Activated CD8-positive, alpha-beta memory T cell treated with anti-CD3 and anti-CD28 coated beads for 48 hours (primary cell): ENCODE results near the gene DNAI2.
A peak's percentile ranks its signal among the peaks of the same experiment; 100 is the strongest.

Source experiments
- DNase-seq, 3 experiments: peaks; one replicate each; pipeline ENCODE4 v3.0.0-alpha.2; 2020; ENCODE audit warnings: low read depth in 2 of 3, low spot score in 2 of 3

Gene DNAI2

DNA sequence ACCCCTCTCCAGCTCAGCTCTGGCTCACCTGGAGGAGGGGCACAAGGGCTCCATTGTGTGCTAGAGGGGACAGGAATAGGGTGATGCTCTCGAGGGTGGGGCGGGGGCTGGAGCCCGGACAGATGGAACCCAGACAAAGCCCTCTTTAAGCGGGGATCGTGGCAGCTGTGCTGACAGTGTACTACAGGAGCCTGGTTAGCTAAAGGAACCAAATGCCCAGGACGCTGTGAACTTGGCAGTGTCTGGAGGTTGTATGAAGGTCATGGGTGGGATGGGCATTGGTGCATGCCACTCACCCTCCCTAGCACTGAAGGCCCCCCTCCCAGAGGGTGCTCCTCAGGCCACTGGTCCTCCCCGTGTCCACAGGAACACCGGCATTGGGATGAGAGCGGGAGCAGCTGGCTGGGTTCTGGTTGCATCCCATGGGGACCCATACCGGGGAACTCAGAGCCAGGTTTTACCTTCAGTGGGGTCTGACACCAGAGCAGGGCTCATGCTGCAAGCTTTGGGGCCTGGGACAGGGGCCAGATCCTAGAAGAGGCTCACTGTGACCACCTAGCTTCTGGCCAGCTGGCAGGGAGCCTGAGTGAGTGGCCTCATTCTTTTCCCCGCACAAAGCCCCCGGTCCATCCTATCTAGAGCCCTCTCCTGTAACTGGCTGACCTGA is 63.9 kb downstream of the DNAI2 start:
- no peak for DNase-seq

DNA sequence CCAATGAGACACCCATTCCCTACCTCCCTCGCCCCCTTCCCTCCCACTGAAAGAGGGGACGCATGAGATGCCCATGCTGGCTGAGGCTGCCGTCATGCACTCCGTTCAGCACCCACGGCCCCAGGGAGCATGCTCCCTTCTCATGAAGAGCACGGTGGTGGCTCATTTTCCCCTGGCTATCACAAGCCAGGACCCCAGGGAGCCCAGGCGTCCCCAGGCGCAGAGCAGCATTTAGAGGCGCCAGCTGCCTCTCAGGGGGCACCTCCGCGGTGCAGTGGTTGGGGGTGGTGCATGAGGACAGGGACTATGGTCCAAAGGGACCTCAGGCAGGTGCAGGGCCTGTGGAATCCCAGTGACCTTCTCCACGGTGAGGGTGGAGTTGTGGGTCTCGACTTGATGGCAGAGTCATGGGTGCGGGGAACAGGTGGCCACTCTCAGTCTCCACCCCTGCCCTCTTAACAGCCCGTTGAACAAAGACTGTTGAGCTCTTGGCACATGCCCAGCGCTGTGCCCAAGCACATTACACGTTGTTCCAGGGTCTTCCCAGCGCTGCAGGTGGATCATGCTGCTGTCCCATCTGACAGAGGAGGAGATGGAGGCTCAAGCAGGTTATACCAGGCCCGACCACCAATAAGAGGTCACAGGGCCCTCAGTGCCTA is 65.6 kb downstream of the DNAI2 start:
- no peak for DNase-seq

DNA sequence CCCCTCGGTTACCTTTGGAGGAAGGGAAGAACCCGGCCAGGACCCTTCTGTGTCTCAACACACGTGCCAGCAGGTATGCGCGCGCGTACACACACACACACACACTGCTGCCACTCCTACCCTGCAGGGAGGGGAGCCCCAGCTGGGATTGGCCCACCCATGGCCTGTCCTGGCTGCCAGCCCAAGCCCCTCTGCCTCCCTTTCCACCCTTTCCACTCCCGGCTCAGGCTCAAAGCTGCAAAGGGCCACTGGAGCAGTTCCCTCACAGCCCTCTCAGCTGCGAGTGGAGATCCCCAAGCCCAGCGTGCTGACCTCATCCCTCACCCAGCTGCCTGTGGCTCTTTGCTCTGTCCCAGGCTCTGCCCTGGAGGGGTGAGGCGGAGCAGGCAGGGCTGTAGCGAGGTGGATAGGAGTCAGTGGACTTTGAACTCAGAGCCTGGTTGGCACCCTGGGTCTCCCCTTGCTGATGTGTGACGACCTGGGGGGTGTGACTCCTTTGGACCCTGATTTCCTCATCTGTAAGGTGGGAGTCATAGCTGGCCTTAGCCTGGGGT is 66.5 kb downstream of the DNAI2 start:
- DNase-seq, result no peak

DNA sequence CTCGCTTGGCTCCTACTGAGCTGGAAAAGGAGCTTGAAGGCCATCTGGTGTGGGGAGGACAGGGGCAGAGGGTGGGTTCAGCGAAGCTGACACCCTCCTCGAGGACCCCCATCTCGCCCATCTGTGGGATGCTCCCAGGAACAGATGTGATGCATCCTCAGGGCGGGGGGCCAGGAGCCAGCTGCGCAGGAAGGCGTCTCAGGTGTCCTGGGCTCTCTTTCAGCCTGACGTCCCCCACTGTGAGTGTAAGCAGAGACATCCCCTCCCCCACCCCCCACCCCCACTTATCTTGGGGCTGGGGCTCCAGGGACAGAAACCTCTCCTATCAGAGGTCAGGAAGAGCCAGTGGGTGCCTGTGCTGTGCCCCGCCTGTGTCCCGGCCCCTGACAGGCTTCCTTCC is 68.2 kb downstream of the DNAI2 start:
- DNase-seq, result no peak

DNA sequence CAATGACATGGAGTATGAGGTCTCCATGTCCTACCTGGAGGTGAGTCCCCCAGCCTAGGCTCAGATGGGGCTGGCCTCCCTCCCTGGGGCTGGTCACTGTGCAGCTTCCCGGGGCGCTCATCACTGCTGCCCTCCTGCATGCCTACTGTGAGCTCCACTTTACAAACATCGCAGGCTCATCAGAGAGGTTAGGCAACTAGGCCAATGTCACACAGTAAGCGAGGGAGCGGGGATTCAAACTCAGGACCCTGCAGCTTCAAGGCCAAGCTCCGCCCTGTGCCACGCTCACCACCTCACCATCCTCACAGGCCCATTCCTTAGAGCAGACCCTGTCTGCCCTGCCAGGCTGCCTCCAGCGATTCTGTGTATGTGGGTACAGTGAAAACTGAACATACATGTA is 69.1 kb downstream of the DNAI2 start:
- DNase-seq, result no peak

DNA sequence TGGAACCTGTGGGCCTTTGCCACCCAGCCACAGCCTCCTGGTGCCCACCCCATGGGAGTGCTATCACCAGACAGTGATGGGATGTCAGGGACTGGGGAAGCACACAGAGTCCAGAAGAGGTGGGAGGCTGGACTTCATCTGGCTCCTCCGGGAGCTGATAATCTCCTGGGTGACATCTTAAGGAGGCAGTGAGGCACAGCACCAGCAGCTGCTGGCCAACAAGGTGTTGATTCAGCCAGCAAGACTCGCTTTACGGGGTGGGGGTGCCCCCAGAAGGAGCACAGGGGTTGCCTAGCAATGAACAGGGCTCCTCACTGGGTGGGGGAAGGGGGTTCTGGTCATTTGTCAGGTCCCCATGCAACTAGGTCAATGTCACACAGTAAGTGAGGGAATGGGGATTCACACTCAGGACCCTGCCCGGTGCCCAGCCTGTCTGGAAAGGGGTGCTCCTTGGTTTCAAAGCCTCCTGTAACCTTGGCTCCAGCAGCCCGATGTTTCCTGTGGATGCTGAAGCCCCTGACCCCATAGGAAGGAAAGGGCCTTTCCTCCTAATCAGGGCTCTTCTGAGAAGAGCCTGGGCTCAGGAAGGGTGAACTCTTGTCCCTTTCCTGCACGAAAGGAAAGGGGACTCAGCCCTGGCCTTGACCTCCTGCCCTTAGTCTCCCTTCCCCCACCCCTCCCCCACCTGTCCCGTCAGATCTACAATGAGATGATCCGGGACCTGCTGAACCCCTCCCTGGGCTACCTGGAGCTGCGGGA is 69.7 kb downstream of the DNAI2 start:
- no peak for DNase-seq

DNA sequence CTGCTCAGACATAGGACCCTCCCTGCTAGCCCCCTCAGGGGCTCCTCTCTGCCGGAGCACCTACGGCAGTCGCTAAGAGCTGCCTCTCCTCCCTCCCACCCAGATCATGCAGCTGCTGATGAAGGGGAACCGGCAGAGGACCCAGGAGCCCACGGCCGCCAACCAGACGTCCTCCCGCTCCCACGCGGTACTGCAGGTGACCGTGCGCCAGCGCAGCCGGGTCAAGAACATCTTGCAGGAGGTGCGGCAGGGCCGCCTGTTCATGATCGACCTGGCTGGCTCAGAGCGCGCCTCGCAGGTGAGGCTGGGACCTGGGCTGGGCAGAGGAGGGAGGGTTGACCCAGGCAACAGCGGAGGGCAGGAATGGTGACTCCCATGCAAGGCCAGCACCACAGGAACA is 70.6 kb downstream of the DNAI2 start:
- no peak for DNase-seq

DNA sequence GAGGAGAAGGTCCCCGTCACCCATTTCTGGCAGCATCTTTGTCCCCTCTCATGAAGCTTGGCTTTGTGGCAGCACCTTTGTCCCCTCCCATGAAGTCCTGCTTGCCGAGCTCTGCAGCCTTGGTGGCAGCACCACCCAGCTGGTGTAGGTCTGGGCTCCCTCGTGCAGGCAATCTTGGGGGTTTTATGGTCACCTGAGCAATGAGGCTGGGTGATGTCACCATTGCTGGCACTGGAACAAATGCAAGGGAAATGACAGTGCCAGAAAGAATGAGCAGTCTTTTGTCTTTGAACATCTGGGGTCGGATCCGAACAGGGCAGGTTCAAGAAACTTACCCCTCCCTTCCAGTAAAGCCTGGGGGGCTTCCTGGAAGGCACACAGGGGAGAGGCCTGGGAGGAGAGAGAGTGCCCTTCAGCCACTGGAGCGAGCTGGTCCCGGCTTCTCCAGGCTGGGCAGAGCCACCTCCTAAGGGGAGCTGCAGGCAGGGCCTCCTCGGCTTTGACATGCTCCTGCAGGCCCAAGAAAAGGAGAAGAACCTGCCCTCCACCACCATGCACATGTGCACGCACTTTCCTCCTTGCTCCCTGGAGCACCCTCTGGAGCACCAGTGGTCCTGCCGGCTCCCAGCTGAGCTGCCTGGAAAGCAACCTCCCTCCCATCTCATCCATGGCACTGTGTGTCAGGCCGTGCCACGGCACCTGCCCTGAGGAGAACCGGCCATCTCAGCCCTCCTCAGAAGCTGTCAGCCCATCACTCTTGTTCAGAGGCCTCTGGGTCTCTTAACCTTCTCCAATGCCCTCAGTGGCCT is 71.6 kb downstream of the DNAI2 start:
- no peak for DNase-seq

DNA sequence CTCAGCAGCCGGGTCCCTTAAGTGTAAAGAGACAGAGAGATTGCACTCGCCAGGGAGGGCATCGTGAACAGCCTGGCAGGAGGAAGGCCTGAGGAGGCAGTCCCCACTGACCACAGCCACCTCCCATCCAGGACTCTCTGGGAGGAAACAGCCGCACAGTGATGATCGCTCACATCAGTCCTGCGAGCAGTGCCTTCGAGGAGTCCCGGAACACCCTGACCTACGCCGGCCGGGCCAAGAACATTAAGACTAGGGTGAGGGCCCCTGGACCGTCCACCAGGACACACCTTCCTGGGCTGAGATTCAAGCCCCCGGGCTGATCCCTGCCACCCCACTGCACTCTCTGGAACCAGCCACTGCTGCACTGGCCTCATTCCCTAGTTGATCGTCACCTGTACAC is 73.6 kb downstream of the DNAI2 start:
- DNase-seq, result no peak

DNA sequence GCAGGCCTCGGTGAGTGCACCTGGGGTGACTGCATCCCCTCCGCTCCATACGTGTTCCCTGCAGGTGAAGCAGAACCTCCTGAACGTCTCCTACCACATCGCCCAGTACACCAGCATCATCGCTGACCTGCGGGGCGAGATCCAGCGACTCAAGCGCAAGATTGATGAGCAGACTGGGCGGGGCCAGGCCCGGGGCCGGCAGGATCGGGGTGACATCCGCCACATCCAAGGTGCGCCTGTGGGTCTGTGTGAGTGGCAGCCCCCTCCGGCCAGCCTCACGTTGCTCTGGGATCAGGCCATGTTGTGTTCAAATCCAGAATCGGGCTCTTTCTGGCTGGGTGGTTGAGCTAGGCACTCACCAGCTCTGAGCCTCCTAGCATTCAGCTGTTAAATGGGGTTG is 75.1 kb downstream of the DNAI2 start:
- no peak for DNase-seq

DNA sequence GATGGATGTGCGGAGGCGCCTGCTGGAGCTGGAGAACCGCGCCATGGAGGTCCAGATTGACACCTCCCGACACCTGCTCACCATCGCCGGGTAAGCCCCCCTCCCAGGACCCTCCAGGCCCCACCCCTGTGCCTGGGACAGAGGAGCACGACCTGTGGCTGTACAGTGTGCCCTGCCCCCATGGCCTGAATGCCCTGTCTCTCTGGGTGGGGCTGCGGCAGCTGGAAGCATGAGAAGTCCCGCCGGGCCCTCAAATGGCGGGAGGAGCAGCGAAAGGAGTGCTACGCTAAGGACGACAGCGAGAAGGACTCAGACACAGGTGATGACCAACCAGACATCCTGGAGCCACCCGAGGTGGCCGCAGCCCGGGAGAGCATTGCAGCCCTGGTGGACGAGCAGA is 76.5 kb downstream of the DNAI2 start:
- DNase-seq, result no peak

DNA sequence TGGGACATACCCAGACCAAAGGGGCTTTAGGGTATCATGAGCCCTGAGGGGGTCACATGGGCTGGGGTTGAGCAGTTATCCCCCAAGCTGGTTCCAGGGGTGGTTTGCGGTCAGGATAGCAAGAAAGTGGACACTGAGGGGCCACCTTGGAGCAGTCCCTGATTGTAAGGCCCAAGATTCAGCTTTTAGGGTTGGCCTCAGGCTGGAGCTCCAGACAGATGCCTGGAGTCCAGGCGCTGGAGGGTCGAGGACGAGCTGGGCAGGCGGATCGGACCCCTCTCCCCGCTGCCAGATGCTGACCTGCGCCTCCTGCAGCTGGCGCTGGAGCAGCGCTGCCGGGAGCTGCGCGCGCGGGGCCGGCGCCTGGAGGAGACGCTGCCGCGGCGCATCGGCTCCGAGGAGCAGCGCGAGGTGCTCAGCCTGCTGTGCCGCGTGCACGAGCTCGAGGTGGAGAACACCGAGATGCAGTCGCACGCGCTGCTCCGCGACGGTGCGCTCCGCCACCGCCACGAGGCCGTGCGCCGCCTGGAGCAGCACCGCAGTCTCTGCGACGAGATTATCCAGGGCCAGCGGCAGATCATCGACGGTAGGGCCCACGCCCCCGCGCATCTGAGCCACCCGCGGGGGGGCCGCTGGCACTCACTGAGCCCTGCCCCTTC is 77.6 kb downstream of the DNAI2 start:
- DNase-seq, result no peak

DNA sequence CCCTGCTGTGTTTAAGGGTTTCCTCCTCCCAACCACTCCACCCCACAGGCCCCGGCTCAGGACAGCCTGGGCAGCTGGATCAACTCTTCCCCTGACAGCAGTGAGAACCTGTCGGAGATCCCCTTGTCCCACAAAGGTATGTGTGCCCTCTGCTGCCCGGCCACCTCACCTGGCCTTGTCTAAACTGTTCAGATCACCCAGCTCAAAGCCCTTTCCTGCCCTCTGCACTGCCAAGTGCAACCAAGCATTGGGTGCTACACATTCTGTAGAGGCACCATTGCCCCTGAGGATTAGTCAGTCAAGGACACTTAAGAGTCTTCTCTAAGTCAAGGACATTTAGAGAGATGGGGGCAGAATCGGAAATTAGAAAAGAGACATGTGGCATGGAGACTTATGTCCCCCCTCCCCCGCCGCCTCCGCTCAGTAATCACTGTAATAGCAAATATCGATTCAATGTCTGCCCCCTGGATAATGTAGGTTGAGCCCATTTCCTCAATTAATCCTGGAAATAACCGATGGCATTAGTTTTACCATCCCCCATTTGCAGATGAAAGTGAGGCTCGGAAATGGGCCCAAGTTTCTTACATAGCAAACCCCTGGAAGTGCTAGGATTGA is 79.5 kb downstream of the DNAI2 start:
- no peak for DNase-seq

DNA sequence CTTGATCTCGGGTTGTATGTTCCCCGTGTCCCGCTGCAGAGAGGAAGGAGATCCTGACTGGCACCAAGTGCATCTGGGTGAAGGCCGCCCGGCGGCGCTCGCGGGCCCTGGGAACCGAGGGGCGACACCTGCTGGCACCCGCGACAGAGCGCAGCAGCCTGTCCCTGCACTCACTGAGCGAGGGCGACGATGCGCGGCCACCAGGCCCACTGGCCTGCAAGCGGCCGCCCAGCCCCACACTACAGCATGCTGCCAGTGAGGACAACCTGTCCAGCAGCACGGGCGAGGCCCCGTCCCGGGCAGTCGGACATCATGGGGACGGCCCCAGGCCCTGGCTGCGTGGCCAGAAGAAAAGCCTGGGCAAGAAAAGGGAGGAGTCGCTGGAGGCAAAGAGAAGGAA is 80.1 kb downstream of the DNAI2 start:
- peak; percentile 33 to 55 (median 40) for DNase-seq

DNA sequence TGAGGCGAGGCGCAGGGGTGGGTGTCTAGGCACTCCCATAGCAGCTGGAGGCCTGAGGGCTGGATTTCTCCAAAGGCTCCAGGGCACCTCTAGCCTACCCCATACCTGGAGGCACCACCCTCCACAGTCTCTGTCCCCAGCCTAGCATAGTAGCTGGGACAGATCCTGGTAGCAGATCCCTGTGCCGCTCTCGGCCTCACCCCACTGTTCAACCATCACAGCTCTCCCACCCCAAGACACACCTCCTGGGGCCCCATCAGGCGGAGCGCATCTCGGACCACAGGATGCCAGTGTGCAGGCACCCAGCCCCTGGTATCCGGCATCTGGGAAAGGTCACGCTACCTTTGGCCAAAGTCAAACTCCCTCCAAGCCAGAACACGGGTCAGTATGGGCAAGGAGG is 80.5 kb downstream of the DNAI2 start:
- no peak for DNase-seq

DNA sequence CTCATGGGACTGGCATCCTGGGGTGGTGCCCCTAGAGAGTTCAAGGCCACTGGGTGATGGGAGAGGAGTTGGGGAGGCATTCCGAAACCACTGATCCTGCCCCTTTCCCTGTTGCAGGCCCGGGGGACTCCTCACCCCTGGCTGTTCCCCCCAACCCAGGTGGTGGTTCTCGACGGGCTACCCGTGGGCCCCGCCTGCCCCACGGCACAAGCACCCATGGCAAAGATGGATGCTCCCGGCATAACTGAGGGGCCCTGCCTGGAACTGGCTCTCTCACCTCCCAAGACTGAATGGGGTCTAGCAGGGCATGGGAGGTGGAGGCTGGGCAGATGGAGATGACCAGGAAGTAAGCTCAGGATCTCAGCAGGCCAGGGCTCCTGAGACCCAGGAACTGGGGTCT is 81.0 kb downstream of the DNAI2 start:
- DNase-seq, result no peak

DNA sequence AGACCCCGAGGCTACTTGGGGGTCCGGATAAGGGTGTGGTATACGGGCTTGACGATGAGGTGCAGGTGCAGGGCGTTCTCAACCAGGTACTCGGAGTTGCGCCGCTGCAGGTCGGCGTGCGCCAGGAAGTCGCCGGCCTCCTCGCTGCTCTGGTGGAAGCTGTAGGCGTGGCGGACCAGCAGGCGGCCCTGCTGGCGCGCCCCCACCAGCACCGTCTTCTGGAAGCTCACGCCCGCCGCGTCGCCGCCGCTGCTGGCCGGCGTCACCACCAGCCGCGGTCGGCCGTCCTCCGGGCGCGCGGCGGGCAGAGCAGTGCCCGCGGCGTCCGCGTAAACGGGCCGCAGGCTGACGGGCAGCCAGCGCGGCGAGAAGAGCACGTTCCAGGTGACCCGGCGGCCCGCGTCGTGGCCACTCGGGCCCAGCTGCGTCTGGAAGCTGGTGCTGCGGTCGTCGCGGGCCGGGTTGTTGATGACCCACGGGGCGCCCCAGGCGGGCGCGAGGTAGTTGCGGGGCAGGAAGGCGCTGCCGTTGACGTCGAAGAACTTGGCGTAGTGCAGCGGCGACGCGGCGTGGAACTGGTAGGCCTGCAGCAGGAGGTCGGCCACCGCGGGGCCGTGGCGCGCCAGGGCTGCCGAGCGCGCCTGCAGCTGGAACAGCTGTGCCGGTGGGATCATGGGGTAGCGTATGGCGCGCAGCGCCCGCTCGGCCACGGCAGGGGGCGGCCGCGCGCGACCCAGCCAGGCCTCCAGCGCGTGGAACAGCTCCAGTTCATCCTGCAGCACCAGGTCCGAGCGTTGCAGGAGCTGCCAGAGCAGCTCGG is 82.8 kb downstream of the DNAI2 start:
- no peak for DNase-seq

DNA sequence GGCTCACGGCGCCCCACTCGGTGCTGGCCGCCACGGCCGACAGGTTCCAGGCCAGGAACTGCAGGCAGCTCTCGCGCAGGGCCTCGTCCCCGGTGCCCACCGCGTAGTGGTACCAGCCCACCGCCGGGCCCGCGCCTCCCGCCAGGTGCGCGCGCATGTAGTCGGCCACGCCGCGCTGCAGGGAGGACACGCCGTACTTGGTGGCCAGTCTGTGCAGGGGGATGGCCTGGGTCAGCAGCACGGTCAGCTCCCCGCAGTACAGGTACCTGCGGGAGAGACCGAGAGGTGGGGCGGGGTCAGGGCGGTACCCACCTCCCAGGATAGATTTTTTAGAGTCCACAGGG is 83.4 kb downstream of the DNAI2 start:
- DNase-seq, result no peak

DNA sequence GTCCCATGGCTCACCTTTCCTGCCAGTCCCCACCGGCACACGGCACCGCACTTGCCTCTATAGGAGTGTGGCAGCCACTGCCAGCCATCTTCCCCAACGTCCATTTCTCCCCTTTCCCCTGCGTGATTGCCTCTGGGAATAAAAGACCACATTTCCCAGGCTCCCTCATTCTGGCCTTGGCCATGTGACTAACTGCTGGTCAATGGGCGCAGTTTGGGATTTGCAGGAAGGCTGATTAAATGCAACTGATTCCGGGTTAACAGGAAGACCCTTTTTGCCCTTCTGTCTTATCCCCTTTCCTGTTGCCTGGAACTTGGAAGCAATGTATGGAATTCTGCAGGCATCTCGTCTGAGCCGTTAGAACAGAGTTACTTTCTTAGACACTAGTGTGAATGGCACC is 84.7 kb downstream of the DNAI2 start:
- DNase-seq, result no peak

DNA sequence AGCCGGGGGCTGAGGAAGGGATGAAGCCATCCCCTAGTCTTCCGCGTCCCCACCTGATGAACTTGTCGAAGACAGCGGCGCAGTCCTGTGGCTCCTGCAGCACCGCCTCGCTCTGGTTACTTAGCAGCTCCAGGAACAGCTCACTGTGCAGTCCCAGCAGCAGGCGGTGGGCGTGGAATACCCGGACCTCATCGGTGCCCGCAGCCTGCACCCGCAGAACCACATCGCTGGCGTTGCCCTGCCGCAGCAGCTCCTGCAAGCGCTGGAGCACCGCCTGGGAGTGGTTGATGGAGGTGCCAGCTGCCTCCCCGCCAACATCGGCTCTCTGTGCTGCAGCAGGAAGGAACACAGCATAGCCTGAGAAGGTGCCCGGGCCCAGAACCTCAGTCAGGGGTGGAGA is 85.9 kb downstream of the DNAI2 start:
- no peak for DNase-seq
